GM23338 (cell line): Measurements from ENCODE around the gene RNU6-9. TPM values are rescaled to one million over a fixed set of nuclear protein-coding genes. Genes with fewer than 3 reads are reported as not detected.

Experiments used
- ATAC-seq: fragments of 200-7000 bp; cut with Tn5 transposase; 3 replicates; pipeline ENCODE4 v1.9.1; 2020
- DNase-seq: peaks from one replicate; pipeline ENCODE4 v3.0.0-alpha.2; 2015; ENCODE audit warnings: low spot score
- H2AFZ ChIP-seq: fragments of 200-600 bp; sonication (generic); 2 replicates; pipeline ENCODE4 v1.8.0; 2016; ENCODE audit warnings: antibody characterized with exemption, mild to moderate bottlenecking, moderate library complexity
- H3F3A ChIP-seq: fragments of 200-600 bp; sonication (generic); replicated peaks from 2 replicates; pipeline ENCODE4 v1.8.0; 2017; ENCODE audit warnings: antibody characterized with exemption, mixed run types, low read depth
- H3K27ac ChIP-seq: fragments of 200-600 bp; sonication (generic); 2 replicates; pipeline ENCODE4 v1.6.1; 2016; ENCODE audit warnings: low read depth
- H3K27me3 ChIP-seq: fragments of 200-600 bp; sonication (generic); 2 replicates; pipeline ENCODE4 v1.8.0; 2016; ENCODE audit warnings: mild to moderate bottlenecking, mixed run types, moderate library complexity; ENCODE audit not compliant: insufficient read depth
- H3K36me3 ChIP-seq: fragments of 200-600 bp; sonication (generic); 2 replicates; pipeline ENCODE4 v1.8.0; 2016; ENCODE audit warnings: mild to moderate bottlenecking; ENCODE audit not compliant: insufficient read depth
- H3K4me1 ChIP-seq: fragments of 200-600 bp; sonication (generic); 2 replicates; pipeline ENCODE4 v1.8.0; 2016; ENCODE audit warnings: mild to moderate bottlenecking, moderate library complexity; ENCODE audit not compliant: insufficient read depth
- H3K4me2 ChIP-seq: fragments of 200-600 bp; sonication (generic); 2 replicates; pipeline ENCODE4 v1.7.1; 2017; ENCODE audit warnings: mixed run types
- H3K4me3 ChIP-seq: fragments of 200-600 bp; sonication (generic); 2 replicates; pipeline ENCODE4 v1.6.1; 2016; ENCODE audit warnings: mixed run types
- H3K79me2 ChIP-seq: fragments of 200-600 bp; sonication (generic); replicated peaks from 2 replicates; pipeline ENCODE4 v1.8.0; 2017; ENCODE audit warnings: mild to moderate bottlenecking; ENCODE audit not compliant: insufficient read depth
- H3K9me2 ChIP-seq: fragments of 200-600 bp; sonication (generic); 2 replicates; pipeline ENCODE4 v1.8.0; 2017; ENCODE audit not compliant: insufficient read depth
- H4K20me1 ChIP-seq: fragments of 200-600 bp; sonication (generic); replicated peaks from 2 replicates; pipeline ENCODE4 v1.8.0; 2017; ENCODE audit warnings: mild to moderate bottlenecking; ENCODE audit not compliant: insufficient read depth
- H3K27ac Mint-ChIP-seq: 2 replicates; pipeline ENCODE4 v1.8.0; 2020; ENCODE audit warnings: inconsistent platforms, mild to moderate bottlenecking, moderate library complexity, mixed read lengths
- H3K27me3 Mint-ChIP-seq: 3 replicates; pipeline ENCODE4 v1.8.0; 2022; ENCODE audit warnings: low read depth, mild to moderate bottlenecking, moderate library complexity, mixed read lengths, inconsistent platforms; ENCODE audit not compliant: insufficient read depth, poor library complexity
- H3K36me3 Mint-ChIP-seq: 3 replicates; pipeline ENCODE4 v1.8.0; 2021; ENCODE audit warnings: low read depth, mild to moderate bottlenecking, inconsistent platforms, moderate library complexity, mixed read lengths
- H3K4me1 Mint-ChIP-seq: 3 replicates; pipeline ENCODE4 v1.8.0; 2020; ENCODE audit warnings: mild to moderate bottlenecking, inconsistent platforms, mixed read lengths
- H3K4me3 Mint-ChIP-seq: 3 replicates; pipeline ENCODE4 v1.8.0; 2021; ENCODE audit warnings: moderate library complexity, mild to moderate bottlenecking, inconsistent platforms, mixed read lengths
- H3K9me3 Mint-ChIP-seq: 3 replicates; pipeline ENCODE4 v1.8.0; 2020; ENCODE audit warnings: moderate library complexity, mild to moderate bottlenecking, inconsistent platforms, mixed read lengths
- CREB1 ChIP-seq: fragments of 250-450 bp; sonication (Bioruptor Pico); IDR thresholded peaks from 2 replicates; pipeline ENCODE4 v1.5.0; 2020; ENCODE audit warnings: low read depth, mild to moderate bottlenecking, moderate library complexity
- CTCF ChIP-seq, 2 experiments: fragments of 200-600 bp in 1 of 2; sonication (generic) in 1 of 2; conservative IDR thresholded peaks; 2 replicates each; pipeline versions ENCODE4 v1.5.1 to v1.6.1; 2016 to 2017; ENCODE audit warnings: antibody characterized with exemption in 2 of 2, low read depth in 2 of 2, mild to moderate bottlenecking in 2 of 2, moderate library complexity in 1 of 2
- EZH2 ChIP-seq: fragments of 200-600 bp; sonication (generic); IDR thresholded peaks from one replicate; pipeline ENCODE4 v1.8.0; 2017; ENCODE audit warnings: antibody characterized with exemption, mild to moderate bottlenecking, low read depth; ENCODE audit not compliant: unreplicated experiment
- POLR2AphosphoS5 ChIP-seq: IDR thresholded peaks from 2 replicates; pipeline ENCODE4 v1.6.1; 2016; ENCODE audit warnings: antibody characterized with exemption, low read depth
- STAT1 ChIP-seq: IDR thresholded peaks from one replicate; pipeline ENCODE4 v1.6.1; 2016; ENCODE audit warnings: antibody characterized with exemption; ENCODE audit not compliant: unreplicated experiment
- ZNF331 ChIP-seq: fragments of 250-450 bp; sonication (Bioruptor Pico); IDR thresholded peaks from 2 replicates; pipeline ENCODE4 v1.5.0; 2020; ENCODE audit warnings: low read depth, mild to moderate bottlenecking, moderate library complexity
- polyA plus RNA-seq: library from polyadenylated mRNA; unstranded; fragments of >200 nt; fragmentation: Nextera tagmentation; extraction: Ambion mirVana; gene quantifications from 2 replicates; pipeline ENCODE4 v1.2.1, GENCODE V29; 2016
- total RNA-seq: library from RNA; depleted of rRNA; stranded (reverse); fragments of >200 nt; shearing (Covaris generic); gene quantifications from 2 replicates; pipeline ENCODE4 v1.2.3, GENCODE V29; 2014

The RNU6-9 gene
- total and polyA plus RNA-seq, 2 experiments from 2014 or later: not detected

DNA sequence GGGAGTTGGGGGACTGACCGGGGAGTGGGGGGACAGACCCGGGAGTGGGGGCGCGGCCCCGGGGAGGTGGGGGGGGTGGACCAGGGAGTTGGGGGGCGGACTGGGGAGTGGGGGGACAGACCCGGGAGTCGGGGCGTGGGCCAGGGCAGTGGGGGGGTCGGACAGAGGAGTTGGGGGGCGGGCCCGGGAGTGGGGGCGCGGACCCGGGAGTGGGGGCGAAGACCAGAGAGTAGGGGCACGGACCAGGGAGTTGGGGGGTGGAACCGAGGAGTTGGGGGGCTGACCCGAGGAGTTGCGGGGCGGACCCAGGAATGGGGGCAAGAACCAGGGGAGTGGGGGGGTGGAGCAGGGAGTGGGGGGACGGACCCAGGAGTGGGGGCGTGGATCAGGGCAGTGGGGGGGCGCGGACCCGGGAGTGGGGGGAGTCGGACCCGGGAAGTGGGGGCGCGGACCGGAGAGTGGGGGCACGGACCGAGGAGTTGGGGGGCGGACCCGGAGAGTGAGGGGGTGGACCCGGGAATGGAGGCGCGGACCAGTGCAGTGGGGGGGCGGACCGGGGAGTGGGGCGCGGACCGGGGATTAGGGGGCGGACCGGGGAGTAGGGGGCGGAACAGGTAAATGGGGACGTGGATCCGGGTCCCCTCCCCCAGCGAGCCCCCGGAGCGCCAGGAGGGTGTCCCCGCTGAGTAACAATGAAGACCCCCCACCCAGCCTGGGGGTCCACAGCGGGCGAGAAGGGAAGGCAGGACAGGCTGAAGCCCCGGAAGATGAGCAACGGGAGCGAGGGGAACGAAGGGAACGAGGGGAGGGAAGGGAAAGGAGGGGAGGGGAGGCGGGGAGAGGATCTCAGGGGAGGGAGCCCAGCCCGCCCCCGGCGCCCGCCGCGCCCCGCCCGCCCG, 19.1 kb downstream of the RNU6-9 start:
- H3K9me2 ChIP-seq: no peaks in the 10 kb centered on the region
- Mint-ChIP-seq H3K27ac (no peak overlapping the region), H3K4me1 (0 out of 3 replicates have a peak, but pooled peaks cover 2% of the 10 kb centered on the region), H3K4me3 (peak overlapping the region; percentile 76), H3K36me3 (peaks cover 6% of the 10 kb centered on the region; the same call in 2 of the 3 replicates), H3K9me3 (no peaks in the 10 kb centered on the region), H3K27me3 (peaks cover 31% of the 10 kb centered on the region)
- H3K4me2 ChIP-seq: peak overlapping the region; percentile 76
- H3F3A ChIP-seq: peaks cover 18% of the 10 kb centered on the region
- H3K79me2 ChIP-seq: peaks cover 43% of the 10 kb centered on the region
- DNase-seq (no peak), ATAC-seq (no peak)
- H3K27ac ChIP-seq: no peak overlapping the region
- peaks cover 39% of the 10 kb centered on the region for H3K27me3 ChIP-seq
- H3K36me3 ChIP-seq: no peaks in the 10 kb centered on the region
- H3K4me1 ChIP-seq: peaks cover 5% of the 10 kb centered on the region; the same call in 1 of the 2 replicates
- peak overlapping the region; percentile 79 for H3K4me3 ChIP-seq
- H4K20me1 ChIP-seq: peaks cover 33% of the 10 kb centered on the region
- H2AFZ ChIP-seq: no peak overlapping the region
- TF ChIP-seq STAT1 (no peak), ZNF331 (CRISPR knock-in tag) (no peak), EZH2 (no peak), CREB1 (CRISPR knock-in tag) (no peak)

DNA sequence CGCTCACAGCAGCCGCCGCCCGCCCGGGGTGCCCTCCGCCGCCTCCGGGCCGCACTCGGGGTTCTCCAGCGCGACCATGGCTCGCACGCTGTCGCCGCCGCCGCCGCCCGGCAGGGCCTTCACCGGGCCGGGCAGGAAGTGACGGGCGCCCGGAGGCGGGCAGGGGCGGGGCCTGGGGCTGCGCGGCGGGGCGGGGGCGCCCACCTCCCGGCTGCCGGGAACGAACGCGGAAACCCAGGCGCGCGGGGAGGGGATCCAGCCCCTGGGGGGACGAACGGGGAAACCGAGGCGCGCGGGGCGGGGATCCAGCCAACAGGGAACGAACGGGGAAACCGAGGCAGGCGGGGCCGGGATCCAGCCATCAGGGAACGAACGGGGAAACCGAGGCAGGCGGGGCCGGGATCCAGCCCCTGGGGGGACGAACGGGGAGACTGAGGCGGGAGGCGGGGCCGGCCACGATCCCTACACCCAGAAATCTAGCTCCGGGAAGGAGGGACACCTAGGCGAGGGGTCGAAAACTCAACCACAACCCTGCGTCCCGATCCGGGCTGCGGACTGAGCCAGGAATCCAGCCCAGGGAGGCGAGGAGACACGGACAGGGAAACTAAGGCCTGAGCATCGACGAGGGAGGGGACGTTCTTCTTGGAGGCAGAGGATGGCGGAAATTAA, 19.9 kb downstream of the RNU6-9 start, which contains the start of gene R3HDM4:
Gene R3HDM4 (minus strand): TSS at position 140 of the 669 bp plus-strand sequence. CDS start 62 bp downstream, at position 78.
- Histone ChIP-seq H3K79me2 (peaks cover 35% of the 10 kb centered on the region), H2AFZ (0 out of 2 replicates have a peak within 1 kb of the TSS, but pooled peaks have one; percentile 32), H3K9me2 (no peaks in the 10 kb centered on the region), H3K27ac (no peak within 1 kb of the TSS), H3K27me3 (peaks cover 47% of the 10 kb centered on the region), H3F3A (peaks cover 21% of the 10 kb centered on the region), H4K20me1 (peaks cover 26% of the 10 kb centered on the region), H3K4me1 (peaks cover 5% of the 10 kb centered on the region; the same call in 1 of the 2 replicates), H3K4me2 (peak within 1 kb of the TSS; percentile 80), H3K36me3 (no peaks in the 10 kb centered on the region), H3K4me3 (peak within 1 kb of the TSS; percentile 79)
- H3K9me3 Mint-ChIP-seq: no peaks in the 10 kb centered on the region
- H3K4me3 Mint-ChIP-seq: peak within 1 kb of the TSS; percentile 76
- peak; percentile 14 for ATAC-seq
- peaks cover 34% of the 10 kb centered on the region for H3K27me3 Mint-ChIP-seq
- TF ChIP-seq CTCF (conservative IDR thresholded peaks at IDR 0.05; ENCODE audit: low read depth in 2 of 2) (no peak), POLR2AphosphoS5 (peak; percentile 68)
- no peak within 1 kb of the TSS for H3K27ac Mint-ChIP-seq
- peak; percentile 68 for DNase-seq
- H3K4me1 Mint-ChIP-seq: peaks cover 4% of the 10 kb centered on the region; the same call in 1 of the 3 replicates
- H3K36me3 Mint-ChIP-seq: peaks cover 6% of the 10 kb centered on the region; the same call in 2 of the 3 replicates
